GM21526 (cell line): ENCODE data around the gene PTPRN.
"Not testable (repeated sequence)": the region's sequence is repeated elsewhere in the genome, so short reads cannot be mapped to it uniquely, and the experiment has no call there.

Experiments used
- ATAC-seq: cut with Tn5 transposase; IDR thresholded peaks from one replicate; pipeline ENCODE4 v1.9.1; 2021; ENCODE audit warnings: moderate library complexity; ENCODE audit not compliant: unreplicated experiment, low FRiP score

Gene PTPRN

DNA sequence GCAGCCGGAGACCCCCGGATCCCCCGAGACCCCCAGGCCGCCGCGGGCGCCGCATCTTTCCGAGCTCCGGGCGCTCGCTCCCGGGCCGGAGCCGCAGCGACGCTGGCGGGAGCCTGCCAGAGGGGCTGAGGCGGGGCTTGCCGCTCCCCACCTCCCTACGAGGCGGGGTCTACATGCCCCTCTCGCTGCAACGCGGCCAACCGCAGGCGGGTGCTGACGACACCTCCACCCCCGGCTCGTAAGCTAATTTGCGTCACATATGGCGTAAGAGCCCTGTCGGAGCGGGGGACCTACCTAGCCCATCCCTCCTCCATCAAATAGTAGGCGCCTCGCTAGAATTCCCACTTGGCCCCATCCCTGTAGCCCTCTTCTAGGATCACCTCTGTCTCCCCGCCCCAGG is at the start of gene PTPRN:
TSS of gene PTPRN (minus strand) at position 124 of the 400 bp plus-strand sequence. CDS start at position 55, 69 bp downstream.
- ATAC-seq = no peak

DNA sequence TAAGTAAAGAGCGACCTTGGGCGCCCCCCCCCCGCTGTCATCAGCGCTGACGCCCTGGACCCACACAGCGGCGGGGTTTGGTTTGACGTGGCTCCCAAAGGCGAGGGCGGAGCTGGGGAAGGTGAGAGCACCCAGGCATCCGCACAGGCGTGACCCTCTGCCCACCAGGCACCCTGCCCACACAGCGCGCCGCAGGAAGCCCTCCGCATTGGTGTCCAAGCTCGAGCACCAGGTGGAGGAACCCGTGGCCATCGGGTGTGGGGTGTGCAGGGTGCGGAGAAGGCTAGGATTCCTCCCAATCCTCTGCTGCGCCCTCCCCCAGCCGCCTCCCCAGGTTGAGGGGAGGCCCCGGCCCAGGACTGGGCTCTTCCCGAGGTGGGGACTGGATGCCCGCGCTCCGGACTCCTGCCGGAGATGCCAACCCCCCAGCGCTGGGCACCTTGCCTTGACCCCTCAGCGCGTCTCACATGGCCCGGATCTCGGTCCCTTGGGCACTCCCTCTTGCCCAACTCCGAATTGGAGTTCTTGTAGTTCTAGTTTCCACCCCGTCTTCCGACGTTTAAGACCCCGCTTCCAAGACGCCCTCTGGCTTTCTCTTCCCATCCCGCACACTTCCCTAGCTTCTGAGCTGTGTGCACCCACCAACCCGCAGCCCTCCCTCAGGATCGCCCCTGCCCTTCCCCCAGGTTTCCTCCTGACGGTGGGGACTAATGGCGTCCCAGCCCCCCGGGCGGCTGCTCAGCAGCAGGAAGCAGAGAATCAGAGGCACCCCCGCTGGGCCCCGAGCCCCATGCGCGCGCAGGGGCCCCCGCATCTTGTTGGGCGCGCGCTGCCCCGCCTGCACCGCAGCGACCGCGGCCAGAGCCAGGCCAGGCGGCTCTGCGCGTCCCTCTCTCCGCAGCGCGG is 49.2 kb upstream of the PTPRN start:
- ATAC-seq = no peak

DNA sequence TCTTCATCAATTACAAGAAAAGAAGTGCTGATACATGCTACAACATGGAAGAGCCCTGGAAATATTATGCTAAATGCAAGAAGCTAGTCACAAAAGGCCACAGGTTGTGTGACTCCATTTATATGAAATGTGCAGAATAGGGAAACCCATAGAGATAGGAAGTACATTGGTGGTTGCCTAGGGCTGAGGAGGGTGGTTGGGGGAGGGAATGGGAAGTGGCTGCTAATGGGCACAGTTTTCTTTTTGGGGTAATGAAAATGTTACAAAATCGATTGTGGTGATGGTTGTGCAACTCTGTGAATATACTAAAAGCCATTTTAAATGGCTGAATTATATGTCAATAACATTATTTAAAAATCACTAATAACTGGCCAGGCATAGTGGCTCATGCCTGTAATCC is 47.6 kb upstream of the PTPRN start:
- no peak for ATAC-seq

DNA sequence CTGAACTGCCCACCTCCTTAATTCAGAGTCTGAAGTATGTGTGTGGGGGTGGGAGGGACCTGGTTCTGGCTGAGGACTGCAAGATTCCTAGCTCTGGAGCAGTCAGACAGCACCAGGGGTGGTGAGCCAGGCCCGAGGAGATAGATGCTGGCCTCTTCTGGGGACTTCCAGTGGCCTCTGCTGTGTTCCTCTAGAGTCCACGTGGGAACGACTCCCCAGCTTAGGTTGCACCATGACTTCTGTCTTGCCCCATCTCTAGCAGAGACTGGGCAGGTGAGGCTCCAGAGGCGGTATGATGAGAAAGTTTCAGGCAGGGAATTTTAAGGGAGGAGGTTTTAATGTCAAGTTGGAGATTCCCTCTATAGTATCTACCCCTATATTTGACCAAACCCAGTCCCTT is 45.4 kb upstream of the PTPRN start:
- ATAC-seq = no peak

DNA sequence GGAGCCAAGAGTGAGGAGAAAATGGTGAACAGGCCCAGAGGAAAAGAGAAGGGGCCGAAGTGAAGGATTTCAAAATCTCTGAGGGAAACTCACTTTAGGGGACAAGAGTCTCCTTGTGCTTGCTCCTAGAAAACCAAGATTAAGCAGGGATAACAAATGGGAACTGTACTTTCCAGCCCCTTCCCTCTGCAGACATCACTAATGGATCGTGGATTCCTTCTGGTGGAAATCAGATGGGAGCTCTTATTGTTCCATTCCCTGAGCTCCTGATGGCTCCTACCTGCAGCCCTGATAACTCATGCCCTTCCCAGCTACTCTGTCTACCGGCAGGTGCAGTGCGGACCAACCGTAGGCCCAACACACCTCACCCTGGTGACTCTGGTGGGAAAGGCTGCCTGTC is 43.9 kb upstream of the PTPRN start:
- ATAC-seq = no peak

DNA sequence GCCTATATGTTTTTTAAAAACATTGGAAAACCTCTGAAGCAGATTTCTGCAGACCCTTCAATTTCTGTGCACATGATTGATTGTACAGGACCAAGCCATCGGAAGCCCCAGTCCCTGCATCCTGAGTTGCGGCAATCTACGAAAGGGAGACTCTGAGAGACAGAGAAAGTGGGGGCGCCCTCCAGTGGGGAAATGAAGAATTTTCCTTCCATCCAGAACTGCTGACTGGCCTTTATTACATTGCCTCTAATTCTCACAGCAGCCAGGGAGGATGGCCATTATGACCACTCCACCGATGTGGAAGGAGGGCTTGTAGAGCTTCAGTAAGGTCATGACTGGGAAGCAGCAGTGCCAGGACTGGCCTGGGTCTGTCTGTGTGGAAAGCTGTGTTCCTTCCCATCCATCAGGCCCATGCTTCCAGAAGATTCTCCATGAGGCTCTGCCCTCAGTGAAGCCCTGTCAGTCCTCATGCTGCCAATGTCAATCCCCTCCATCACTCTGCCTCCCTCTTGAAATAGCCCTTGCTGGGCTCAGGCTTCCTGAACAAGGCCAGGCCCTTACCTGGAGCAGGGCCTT is 43.3 kb upstream of the PTPRN start:
- ATAC-seq = no peak

DNA sequence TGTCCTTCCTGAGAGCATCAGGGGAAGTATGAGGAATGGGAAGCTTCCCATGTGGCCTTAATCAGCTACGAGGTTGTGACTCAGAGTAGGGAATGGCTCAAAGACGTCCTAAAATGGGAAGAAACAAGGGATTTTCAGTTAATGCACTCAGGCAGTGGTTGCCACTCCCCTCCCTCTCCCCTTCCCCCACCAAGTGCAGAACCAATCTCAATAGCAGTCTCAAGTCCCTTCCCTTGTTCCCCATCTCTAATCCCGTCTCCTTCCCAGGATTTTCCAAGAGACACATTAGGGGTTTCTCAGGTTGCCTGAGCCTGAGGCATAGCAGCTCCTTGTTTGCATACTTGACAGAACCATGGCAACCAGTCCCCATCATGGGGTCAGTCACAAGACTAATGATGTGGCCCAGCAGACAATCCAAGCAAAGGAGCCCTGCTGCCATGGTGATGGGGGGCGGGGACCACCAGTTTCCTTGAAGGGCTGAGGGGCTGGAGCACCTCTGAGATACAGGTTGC is 41.6 kb upstream of the PTPRN start:
- ATAC-seq = no peak

DNA sequence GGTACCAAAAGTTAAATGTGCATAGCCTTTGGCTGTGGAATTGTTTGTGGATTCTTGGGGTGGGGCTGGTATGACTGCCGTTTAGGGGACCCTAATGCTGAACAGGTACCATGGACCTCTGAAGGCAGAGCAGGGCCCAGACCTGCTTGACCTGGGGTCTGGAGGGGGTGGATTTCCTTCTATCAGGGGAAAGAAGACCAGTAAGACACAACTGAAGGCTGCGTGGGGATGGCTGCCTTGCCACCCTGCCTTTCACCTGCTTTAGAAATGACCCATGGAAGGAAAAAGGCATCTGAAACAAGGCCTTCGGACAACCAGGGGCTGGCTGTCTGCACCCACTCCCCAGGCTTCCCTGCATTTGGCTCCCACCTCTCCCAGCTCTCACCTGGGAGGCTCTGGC is 41.0 kb upstream of the PTPRN start:
- ATAC-seq = no peak

DNA sequence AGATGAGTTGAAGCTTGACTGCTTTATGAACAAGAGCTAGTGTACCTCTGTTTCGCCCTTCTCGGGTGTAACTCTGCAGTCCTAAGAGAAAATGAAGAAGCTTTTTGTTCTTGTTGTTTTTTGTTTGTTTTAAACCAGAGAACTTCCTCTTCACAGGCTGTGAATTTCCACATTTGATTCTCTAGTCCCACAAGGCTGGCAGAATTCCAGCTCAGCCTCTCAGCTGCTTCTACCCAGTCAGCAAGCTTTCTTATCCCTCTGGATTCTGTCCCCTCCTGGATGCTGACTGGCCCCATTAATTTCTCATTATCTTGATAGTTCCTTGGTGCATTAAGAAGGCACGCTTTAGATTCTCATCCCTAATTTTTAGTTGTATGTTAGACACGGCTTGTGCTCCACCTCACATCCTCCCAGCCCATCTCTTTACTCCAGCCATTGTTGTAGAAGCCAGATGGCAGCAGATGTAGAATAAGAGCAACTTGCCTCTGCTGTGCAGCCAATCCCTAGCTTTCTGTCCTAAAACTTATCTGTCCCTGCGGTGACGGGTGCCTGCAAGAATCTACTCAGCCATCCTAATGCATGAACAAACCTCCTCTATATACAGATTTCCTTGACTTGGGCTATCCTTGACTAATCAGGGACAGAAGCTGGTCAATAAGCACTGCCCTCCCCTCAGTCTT is 35.7 kb upstream of the PTPRN start:
- ATAC-seq = no peak

DNA sequence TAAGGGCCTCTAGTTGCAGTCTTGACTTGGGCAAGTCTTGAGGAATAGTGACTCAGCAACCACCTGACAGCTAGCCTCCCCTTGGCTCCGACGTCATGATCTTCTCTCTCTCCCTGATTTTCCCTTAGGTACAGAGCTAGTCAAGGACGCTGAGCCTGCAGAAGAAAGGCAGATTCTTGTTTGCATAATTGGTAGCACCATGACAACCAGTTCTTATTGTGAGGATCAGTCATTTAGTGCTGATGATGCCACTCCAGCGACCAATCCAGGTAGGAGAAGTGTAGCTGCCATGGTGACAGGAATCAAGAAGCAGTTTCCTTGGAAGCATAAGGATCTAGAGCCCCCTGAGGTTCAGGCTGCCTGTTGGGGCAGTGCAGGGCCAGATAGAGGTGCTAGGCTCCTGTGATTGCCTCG is 26.2 kb upstream of the PTPRN start:
- no peak for ATAC-seq

DNA sequence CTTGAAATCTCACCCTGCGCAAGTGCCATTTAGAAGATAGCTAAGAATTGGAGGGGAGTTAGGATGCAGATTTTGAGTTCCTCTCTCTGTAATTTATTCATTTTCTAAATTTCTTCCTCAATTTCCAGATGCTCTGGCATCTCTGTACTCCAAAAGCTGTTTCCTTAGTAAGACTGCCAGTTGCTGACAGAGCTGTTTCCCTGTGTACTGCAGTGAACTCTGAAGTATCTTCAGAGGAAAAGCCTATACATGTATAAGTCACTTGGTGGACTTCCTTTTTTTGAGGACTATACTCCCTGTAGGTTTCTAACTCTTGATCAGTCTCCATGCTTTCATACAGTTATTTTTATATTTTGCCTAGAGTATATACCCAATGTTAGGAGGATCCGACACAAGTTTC is 24.9 kb upstream of the PTPRN start:
- no peak for ATAC-seq

DNA sequence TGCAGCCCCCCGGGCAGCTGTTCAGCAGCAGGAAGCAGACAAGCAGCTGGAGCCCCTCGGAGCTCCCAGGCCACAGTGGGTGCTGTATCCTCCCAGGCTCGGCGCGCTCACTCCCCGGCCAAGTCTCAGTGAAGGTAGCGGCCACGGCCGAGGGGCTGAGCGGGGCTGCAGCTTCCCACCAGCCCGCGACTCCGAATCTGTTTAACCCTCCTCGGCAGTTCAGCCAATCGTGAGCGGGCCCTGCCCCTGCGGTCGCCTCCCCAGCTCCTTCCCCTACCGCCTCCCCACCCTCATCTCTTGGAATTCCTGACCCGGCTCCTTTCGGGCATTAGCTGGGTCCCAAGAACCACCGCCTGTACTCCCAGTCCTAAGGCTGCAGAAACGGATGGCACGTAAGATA is 23.3 kb upstream of the PTPRN start, which contains the start of gene RESP18:
TSS of gene RESP18 (minus strand) at position 203 of the 400 bp plus-strand sequence.
- no peak for ATAC-seq

DNA sequence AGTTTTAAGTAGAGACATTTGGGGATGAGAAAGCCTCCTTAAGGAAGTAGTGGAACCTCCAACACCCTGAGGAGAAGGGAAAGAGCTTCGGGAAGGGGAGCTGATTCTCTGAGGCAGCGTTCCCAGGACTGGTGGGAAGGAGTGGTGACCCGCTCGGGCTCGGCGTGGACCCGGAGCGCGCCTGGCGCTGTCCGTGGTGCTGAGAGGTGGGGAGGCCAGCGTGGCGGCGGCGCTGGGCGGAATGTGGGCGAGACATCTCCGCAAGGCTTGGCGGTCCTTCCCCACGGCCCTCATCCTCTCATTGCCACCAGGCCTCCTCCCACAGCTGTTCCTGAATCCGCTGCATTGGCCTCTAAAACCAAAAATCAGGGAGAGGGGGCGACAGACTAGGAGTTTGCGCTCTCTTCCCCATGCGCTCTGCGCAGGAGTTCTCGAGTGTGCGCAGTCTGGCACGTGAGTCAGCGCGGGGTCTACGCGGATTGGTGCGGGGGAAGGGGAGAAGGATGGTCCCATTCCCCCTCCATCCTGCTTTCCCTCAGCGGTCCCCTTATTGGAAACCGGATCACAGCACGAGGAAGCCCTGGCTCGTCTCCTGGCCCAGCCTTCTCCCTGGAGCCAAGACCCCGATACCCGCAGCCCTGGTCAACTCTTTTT is 22.5 kb upstream of the PTPRN start:
- no peak for ATAC-seq

DNA sequence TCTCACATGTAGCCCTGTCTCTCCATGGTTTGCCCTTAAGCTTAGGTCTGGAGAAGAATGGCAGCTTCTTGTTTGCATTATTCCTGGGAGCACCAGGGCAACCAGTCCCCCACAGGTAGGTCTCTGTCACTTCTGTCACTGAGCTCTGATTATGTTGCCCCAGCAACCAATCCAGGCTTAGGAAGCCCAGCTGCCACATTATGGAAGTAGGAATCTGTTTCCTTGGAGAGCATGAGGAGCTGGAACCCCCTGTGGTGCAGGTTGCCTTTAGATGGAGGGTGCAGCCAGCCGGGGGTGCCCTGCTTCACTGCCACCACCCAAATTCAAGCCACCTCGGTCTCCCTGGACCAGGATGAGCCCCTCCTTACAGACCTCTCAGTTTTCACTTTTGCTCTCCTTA is 18.5 kb upstream of the PTPRN start:
- ATAC-seq = no peak

DNA sequence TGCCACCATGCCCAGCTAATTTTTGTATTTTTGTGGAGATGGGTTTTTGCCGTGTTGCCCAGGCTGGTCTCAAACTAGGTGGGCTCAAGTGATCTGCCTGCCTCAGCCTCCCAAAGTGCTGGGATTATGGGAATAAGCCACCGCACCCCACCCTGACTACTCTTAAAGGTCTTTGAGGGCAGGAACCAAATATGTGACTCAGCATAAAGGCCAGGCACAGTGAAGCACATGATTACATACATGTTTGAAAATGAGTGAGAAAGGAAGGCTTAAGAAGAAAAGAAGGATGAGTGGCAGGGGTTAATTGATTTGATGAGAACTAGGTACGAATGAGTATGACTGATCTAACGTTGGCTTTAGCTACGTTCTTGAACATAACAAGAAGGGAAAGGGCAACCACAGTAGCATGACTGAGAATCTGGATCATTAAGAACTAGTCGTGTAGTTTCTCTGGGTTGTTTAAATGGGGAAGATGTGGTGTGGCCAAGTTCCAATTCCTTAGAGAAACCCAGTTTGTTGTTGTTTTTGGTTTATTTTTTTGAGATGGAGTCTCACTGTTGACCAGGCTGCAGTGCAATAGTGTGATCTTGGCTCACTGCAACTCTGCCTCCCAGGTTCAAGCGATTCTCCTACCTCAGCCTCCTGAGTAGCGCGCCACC is 16.6 kb upstream of the PTPRN start:
- ATAC-seq = no peak

DNA sequence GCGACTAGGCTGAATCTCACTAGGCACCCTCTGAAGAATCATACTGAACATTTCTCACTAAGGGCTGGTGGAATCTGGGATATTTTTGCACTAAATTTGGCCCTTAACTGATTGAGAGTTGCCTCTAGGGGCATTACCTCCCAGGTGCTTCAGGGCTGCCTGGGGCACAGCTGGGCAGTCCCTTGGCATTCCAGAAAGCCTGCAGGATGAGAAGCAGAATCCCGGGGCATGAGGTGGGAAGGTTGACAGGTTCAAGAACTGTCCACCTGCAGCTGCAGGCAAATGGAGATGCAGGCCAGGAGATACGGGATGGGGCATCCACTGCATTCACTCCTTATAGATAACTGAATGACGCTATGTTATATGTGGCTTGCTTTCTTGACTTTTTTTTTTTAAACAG is 15.9 kb upstream of the PTPRN start:
- ATAC-seq = no peak

DNA sequence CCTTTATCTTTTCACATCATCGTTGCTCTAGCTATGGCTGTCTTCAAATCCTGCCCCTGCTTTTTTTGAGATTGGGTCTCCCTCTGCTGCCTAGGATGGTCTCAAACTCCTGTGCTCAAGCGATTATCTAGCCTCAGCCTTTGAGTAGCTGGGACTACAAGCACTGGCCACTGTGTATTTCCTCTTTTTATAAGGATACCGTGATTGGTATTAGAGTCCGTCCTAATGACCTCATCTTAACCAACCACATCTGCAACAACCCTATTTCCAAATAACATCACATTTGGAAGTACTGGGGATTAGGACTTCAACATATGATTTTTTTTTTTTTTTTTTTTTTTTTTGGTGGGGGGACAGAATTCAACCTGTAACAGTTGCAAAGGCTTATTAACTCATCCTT is 14.2 kb upstream of the PTPRN start:
- ATAC-seq = no peak

DNA sequence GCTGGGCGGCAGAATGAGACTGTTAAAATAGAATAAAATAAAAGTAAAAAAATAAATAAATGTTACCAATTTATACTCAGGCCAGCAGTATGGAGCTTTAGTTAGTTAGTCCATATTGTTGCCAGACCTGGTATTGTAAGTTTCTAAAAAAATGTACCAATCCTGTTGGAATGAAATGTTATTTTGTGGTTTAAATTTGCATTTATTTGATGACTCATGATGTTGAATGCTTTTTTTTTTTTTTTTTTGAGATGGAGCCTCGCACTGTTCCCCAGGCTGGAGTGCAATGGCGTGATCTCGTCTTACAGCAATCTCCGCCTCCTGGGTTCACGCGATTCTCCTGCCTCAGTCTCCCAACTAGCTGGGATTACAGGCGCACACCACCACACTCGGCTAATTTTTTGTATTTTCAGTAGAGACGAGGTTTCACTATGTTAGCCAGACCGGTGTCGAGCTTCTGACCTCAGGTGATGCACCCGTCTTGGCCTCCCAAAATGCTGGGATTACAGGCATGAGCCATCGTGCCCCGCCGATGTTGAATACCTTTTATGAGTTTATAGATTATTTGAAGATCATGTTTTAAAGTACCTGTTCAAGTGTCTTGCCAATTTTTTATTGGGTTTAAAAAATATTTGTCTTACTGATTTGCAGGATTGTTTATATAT is 5.7 kb upstream of the PTPRN start:
- no peak for ATAC-seq

DNA sequence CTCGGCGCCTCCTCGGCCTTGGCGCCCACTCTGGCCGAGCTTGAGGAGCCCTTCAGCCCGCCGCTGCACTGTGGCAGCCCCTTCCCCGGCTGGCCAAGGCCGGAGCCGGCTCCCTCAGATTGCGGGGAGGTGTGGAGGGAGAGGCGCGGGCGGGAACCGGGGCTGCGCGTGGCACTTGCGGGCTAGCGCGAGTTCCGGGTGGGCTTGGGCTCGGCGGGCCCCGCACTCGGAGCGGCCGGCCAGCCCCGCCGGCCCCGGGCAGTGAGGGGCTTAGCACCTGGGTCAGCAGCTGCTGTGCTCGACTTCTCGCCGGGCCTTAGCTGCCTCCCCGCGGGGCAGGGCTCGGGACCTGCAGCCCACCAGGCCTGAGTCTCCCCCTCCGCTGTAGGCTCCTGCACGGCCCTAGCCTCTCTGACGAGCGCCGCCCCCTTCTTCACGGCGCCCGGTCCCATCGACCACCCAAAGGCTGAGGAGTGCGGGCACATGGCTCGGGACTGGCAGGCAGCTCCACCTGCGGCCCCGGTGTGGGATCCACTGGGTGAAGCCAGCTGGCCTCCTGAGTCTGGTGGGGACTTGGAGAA is 3.6 kb upstream of the PTPRN start:
- ATAC-seq = not testable (repeated sequence)
